ENCODE data around the gene ASAP2.
A peak's percentile ranks its signal among the peaks of the same experiment; 100 is the strongest.

ASAP2 gene

DNA sequence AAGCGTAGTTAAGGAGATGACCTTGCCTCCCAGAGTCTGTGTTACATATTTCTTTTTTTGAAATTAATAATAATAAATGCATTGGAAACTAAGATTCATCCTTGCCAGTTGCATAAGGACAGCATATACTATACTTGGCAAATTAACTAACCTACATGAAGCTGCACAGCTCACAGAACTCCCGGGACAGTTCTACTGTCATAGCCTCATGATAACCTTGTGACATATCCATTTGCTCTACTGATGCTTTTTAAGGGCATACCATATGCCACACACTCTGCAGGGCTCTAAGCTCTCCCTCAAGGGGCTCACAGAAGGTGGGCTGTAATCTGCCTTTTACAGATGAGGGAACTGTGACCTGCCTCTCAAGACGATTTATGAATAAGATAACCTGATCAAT, 212.9 kb downstream of the ASAP2 start:
- TF ChIP-seq, protein P1, sequence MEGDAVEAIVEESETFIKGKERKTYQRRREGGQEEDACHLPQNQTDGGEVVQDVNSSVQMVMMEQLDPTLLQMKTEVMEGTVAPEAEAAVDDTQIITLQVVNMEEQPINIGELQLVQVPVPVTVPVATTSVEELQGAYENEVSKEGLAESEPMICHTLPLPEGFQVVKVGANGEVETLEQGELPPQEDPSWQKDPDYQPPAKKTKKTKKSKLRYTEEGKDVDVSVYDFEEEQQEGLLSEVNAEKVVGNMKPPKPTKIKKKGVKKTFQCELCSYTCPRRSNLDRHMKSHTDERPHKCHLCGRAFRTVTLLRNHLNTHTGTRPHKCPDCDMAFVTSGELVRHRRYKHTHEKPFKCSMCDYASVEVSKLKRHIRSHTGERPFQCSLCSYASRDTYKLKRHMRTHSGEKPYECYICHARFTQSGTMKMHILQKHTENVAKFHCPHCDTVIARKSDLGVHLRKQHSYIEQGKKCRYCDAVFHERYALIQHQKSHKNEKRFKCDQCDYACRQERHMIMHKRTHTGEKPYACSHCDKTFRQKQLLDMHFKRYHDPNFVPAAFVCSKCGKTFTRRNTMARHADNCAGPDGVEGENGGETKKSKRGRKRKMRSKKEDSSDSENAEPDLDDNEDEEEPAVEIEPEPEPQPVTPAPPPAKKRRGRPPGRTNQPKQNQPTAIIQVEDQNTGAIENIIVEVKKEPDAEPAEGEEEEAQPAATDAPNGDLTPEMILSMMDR (IDR thresholded peaks at IDR 0.05; ENCODE audit: low read depth, low read length), result no peak
- H3K4me3 ChIP-seq (ENCODE audit: low read depth, low read length), result no peak overlapping the region

DNA sequence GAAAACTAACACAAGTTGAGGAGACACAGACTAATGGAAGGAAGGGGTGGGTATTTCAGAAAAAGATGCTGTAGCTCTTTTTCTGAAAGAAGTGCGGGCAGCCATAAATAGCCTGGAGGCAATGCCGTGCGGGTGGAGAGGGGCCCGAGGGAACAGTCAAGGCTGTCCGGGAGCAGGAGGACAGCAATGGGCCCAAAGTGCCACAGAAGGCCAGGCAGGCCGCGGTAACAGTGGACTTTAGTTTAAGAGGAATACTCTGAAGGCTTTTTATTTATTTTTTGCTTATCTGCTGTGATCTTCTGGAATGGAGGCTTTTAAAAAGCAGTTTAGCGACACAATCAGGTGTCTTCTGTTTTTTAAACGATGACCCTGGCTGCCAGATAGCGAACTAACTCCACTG, 213.9 kb downstream of the ASAP2 start:
- H3K4me3 ChIP-seq (ENCODE audit: low read depth, low read length), result no peak overlapping the region
- TF ChIP-seq, protein P1 (IDR thresholded peaks at IDR 0.05; ENCODE audit: low read depth, low read length), result no peak

DNA sequence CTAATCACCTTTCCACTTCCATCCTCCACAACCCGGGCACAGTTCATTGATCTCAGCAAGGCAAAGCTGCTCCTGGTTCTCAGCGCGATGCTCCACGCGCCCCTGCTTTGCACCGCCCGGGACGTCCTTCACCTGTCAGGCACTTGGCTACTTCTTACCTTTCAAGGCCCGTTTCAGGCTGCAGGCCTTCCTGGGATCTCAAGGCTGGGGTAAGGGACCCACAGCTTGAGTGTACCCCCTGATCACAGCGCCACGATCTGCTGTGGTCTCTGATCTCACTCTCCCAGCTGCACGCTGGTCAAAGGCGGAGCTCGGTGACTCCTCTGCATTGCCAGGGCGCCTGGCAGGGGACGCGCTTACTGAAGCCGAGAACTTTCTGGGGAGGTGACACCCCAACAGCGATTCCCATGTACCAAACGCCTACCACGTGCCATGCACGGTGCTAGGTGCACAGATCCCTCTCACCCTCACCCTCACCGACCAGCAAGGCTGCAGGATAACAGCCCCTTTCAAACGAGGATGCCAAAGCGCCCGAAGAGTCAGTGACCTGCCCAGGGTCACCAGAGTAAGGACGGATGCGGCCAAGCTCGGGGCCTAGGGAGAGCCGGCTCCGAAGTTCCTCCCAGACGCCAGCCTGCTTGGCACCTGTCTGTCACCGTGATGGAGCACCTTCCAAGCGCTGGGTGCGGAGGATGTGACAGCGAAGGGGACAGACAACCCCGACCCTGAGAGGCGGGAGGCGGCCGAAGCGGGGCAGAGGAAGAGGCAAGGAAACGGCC, 215.9 kb downstream of the ASAP2 start:
- H3K4me3 ChIP-seq (ENCODE audit: low read depth, low read length), result peak overlapping the region; percentile 71
- TF ChIP-seq, protein P1 (IDR thresholded peaks at IDR 0.05; ENCODE audit: low read depth, low read length), result no peak

DNA sequence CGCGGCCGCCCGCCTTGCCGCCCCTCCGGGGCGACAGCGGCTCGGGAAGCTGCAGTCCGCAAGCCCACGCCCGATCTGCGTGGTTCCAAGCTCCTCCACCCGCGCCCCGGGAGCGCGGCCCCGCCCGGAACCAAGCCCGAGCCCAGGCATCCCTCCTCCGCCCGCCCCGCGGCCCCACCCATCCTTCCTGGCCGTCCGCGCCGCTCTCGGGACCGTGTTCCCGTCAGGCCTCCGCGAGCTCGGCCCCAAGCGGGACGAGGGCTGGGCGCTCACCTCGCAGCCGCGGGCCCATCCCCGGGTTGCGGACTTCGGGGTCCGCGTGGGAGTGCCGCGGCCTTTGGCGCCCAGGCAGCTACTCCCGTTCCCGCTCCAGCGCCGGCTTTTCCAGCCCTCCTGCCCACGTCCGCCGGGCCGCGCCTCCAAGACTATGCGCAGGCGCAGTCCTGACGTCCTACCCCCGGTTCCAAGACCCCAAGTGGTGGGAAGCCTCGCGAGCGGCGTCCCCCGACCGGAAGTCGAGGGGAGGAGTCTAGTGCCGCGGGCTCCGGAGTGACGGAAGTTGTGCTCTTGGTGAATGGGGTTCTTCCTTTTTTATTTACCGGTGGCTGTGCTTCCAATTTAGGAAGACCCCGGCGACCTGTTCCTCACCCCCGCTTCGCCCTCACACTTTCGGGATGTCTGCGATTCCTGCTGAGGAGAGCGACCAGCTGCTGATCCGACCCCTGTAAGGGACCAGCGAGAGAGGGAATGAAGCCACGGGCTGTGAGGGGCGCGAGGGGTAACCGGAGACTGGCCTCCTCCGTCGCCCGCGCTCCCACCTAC, 216.7 kb downstream of the ASAP2 start, which contains the start of the genes CPSF3 and ITGB1BP1:
CPSF3 (plus strand) TSS at position 555 of the 822 bp plus-strand sequence; CDS start at position 675, 120 bp downstream.
ITGB1BP1 (minus strand) TSS at position 429 of the 822 bp plus-strand sequence. CDS start 4,831 bp downstream, outside the sequence.
- peak within 1 kb of the TSS; percentile 71 for H3K4me3 ChIP-seq (ENCODE audit: low read depth, low read length)
- TF ChIP-seq, protein P1 (IDR thresholded peaks at IDR 0.05; ENCODE audit: low read depth, low read length), result no peak

DNA sequence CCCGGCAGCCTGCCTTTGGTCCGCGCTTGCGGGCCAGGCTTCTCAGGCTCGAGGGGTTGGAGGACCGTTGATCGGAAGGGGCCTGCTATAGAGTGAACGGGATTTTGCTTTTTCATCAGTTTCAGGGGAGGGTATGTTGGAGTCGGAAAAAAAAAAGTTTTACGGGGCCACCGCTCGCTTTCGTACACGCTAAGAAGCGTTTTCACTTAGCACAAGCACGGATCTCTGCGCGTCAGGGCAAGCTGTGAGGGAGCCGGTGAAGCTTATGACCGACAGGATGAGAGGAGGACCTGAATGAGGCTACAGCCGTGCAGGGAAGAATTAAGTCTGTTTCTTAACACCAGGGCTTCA, 217.3 kb downstream of the ASAP2 start:
- TF ChIP-seq, protein P1 (IDR thresholded peaks at IDR 0.05; ENCODE audit: low read depth, low read length), result no peak
- H3K4me3 ChIP-seq (ENCODE audit: low read depth, low read length), result peak overlapping the region; percentile 71

DNA sequence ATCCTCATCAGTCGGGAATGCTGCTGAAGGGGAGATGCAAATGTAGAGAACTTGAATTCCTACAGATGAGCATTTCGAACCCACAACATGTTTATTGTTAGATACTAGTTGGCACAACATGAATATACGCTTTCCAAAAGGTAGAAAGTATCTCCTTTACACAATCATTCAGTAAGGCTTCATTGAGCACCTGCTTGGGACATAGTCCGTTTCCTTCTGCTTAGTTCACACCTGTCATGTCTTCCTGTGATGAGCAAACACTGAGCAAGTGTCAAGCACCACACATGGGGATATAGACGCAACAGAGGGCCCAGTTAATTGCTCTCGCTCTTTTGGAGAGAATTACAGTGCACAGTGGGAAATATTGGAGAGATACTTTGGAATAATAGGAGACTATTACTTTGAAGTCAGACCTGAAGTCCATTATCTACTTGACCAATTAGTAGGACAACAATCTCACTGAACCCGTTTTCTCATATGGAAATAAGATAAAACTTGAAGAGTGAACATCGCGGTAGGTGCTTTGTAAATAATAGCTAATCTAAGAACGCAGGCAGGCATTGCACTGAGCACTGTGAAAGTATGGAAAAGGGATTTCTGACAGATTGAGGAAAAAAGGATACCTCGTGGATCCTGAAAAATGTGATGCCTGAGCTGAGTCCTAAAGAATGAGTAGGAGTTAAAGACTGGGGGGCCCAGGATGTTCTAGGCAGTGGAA, 218.0 kb downstream of the ASAP2 start:
- H3K4me3 ChIP-seq (ENCODE audit: low read depth, low read length), result peak overlapping the region; percentile 71
- TF ChIP-seq, protein P1 (IDR thresholded peaks at IDR 0.05; ENCODE audit: low read depth, low read length), result no peak

Data from WI38 (cell line).